Astrocyte (in vitro differentiated cells and primary cell): ENCODE results near the gene METTL1.

Experiments used
- EZH2 ChIP-seq: IDR thresholded peaks from 2 replicates; pipeline ENCODE4 v1.6.1; 2012; ENCODE audit warnings: mild to moderate bottlenecking, low read length, inconsistent platforms; ENCODE audit not compliant: insufficient read depth
- TF ChIP-seq, protein P1 (sequence below): IDR thresholded peaks from 2 replicates; pipeline ENCODE4 v1.5.1; 2011; ENCODE audit warnings: low read depth, mild to moderate bottlenecking, inconsistent platforms, low read length, moderate library complexity; ENCODE audit not compliant: insufficient read depth

- TF ChIP-seq, protein P1, sequence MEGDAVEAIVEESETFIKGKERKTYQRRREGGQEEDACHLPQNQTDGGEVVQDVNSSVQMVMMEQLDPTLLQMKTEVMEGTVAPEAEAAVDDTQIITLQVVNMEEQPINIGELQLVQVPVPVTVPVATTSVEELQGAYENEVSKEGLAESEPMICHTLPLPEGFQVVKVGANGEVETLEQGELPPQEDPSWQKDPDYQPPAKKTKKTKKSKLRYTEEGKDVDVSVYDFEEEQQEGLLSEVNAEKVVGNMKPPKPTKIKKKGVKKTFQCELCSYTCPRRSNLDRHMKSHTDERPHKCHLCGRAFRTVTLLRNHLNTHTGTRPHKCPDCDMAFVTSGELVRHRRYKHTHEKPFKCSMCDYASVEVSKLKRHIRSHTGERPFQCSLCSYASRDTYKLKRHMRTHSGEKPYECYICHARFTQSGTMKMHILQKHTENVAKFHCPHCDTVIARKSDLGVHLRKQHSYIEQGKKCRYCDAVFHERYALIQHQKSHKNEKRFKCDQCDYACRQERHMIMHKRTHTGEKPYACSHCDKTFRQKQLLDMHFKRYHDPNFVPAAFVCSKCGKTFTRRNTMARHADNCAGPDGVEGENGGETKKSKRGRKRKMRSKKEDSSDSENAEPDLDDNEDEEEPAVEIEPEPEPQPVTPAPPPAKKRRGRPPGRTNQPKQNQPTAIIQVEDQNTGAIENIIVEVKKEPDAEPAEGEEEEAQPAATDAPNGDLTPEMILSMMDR: no peak
- no peak for TF ChIP-seq EZH2
Measured at GRCh38 chr12:57769594-57769993, 2.3 kb downstream of the METTL1 start.
